ENCODE data around the gene RAPGEF4.

GRCh38 chr2:172925600-172925999, 190.0 kb downstream of the RAPGEF4 start:
- TF ChIP-seq CTCF (conservative IDR thresholded peaks at IDR 0.05; ENCODE audit: low read depth, low read length) (no peak), RAD21 (IDR thresholded peaks at IDR 0.05; ENCODE audit: low read length) (no peak), USF2 (IDR thresholded peaks at IDR 0.05; ENCODE audit: low read depth, low read length) (no peak), CEBPB (IDR thresholded peaks at IDR 0.05; ENCODE audit: low read depth, low read length) (no peak), SMC3 (IDR thresholded peaks at IDR 0.05; ENCODE audit: low read depth, low read length) (no peak), POLR2A (IDR thresholded peaks at IDR 0.05; ENCODE audit: low read depth, low read length) (no peak), MAFK (IDR thresholded peaks at IDR 0.05; ENCODE audit: low read depth, low read length) (no peak), MXI1 (IDR thresholded peaks at IDR 0.05; ENCODE audit: borderline replicate concordance, low read depth, low read length) (no peak), MAZ (IDR thresholded peaks at IDR 0.05; ENCODE audit: borderline replicate concordance, low read depth, low read length) (no peak), CHD1 (IDR thresholded peaks at IDR 0.05; ENCODE audit: low read depth, low read length) (no peak), RFX5 (IDR thresholded peaks at IDR 0.05; ENCODE audit: low read depth, low read length) (no peak)

Measured in IMR-90 (cell line).